Measurements from ENCODE around the gene PPP6R1. TPM values are rescaled to one million over a fixed set of nuclear protein-coding genes. Genes with fewer than 3 reads are reported as not detected.

PPP6R1 gene
- total RNA-seq, 1 experiment from 2014 or later = 96.7 TPM

DNA sequence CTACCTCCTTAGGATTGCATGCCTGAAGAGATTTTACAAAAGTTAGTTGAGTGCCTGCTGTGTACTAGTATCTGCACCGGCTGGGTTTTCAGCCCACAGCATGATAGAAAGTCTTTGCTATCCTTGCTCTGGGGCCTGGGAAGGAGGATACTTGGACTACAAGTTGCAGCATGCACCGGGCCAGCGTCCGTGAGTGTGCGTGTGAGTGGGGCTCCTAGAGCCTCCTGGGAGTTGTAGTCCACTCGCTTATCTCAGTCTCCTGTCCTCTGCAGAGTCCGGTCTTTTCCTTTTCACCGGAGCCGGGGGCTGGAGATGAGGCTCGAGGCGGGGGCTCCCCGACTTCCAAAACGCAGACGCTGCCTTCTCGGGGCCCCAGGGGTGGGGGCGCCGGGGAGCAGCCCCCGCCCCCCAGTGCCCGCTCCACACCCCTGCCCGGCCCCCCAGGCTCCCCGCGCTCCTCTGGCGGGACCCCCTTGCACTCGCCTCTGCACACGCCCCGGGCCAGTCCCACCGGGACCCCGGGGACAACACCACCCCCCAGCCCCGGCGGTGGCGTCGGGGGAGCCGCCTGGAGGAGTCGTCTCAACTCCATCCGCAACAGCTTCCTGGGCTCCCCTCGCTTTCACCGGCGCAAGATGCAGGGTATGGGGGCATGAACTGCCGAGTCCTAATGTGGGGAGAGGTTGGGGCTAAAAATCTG lies 45.6 kb upstream of the PPP6R1 start (continued):
- TF ChIP-seq, protein P1, sequence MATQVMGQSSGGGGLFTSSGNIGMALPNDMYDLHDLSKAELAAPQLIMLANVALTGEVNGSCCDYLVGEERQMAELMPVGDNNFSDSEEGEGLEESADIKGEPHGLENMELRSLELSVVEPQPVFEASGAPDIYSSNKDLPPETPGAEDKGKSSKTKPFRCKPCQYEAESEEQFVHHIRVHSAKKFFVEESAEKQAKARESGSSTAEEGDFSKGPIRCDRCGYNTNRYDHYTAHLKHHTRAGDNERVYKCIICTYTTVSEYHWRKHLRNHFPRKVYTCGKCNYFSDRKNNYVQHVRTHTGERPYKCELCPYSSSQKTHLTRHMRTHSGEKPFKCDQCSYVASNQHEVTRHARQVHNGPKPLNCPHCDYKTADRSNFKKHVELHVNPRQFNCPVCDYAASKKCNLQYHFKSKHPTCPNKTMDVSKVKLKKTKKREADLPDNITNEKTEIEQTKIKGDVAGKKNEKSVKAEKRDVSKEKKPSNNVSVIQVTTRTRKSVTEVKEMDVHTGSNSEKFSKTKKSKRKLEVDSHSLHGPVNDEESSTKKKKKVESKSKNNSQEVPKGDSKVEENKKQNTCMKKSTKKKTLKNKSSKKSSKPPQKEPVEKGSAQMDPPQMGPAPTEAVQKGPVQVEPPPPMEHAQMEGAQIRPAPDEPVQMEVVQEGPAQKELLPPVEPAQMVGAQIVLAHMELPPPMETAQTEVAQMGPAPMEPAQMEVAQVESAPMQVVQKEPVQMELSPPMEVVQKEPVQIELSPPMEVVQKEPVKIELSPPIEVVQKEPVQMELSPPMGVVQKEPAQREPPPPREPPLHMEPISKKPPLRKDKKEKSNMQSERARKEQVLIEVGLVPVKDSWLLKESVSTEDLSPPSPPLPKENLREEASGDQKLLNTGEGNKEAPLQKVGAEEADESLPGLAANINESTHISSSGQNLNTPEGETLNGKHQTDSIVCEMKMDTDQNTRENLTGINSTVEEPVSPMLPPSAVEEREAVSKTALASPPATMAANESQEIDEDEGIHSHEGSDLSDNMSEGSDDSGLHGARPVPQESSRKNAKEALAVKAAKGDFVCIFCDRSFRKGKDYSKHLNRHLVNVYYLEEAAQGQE (IDR thresholded peaks at IDR 0.05; ENCODE audit: low read depth) = no peak
- TF ChIP-seq, protein P2, sequence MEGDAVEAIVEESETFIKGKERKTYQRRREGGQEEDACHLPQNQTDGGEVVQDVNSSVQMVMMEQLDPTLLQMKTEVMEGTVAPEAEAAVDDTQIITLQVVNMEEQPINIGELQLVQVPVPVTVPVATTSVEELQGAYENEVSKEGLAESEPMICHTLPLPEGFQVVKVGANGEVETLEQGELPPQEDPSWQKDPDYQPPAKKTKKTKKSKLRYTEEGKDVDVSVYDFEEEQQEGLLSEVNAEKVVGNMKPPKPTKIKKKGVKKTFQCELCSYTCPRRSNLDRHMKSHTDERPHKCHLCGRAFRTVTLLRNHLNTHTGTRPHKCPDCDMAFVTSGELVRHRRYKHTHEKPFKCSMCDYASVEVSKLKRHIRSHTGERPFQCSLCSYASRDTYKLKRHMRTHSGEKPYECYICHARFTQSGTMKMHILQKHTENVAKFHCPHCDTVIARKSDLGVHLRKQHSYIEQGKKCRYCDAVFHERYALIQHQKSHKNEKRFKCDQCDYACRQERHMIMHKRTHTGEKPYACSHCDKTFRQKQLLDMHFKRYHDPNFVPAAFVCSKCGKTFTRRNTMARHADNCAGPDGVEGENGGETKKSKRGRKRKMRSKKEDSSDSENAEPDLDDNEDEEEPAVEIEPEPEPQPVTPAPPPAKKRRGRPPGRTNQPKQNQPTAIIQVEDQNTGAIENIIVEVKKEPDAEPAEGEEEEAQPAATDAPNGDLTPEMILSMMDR (IDR thresholded peaks at IDR 0.05 in 2 of 3, conservative IDR thresholded peaks at IDR 0.05 in 1 of 3; ENCODE audit: borderline replicate concordance in 1 of 3, insufficient read depth in 1 of 3, low read depth in 2 of 3, low read length in 2 of 3) = no peak

DNA sequence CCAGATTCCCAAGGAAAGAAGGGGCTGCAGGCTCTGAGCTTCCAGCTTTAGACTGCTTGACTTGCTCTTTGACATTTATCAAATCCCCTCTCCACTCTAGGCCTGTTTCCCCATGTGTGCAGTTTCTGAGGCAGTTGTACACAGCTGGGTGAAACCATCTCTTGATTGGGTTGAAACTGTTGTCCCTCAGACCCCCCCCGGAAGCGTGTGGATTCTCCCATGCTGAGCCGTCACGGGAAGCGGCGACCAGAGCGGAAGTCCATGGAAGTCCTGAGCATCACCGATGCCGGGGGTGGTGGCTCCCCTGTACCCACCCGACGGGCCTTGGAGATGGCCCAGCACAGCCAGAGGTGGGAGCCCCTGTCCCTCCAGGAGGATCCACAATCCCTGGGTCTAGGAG lies 44.7 kb upstream of the PPP6R1 start:
- no peak overlapping the region for H2AFZ ChIP-seq (ENCODE audit: low read depth, low read length, poor library complexity, severe bottlenecking)
- ATAC-seq (no peak), DNase-seq (ENCODE audit: low read depth, low spot score) (no peak)
- H3K36me3 ChIP-seq (ENCODE audit: control insufficient read depth in 1 of 2, insufficient read depth in 2 of 2, low read length in 2 of 2) = peaks cover 11 to 13% of the 10 kb centered on the region in 2 experiments; a peak in 2 of 4 replicates
- no peaks in the 10 kb centered on the region for H3K9me2 ChIP-seq (ENCODE audit: insufficient read depth)
- no peaks in the 10 kb centered on the region for H3K9me3 ChIP-seq (ENCODE audit: control insufficient read depth in 1 of 2, insufficient read depth in 1 of 2, low read depth in 1 of 2, low read length in 2 of 2)
- H4K20me1 ChIP-seq (ENCODE audit: insufficient read depth) = no peaks in the 10 kb centered on the region
- H3K27me3 ChIP-seq (ENCODE audit: insufficient read depth, low read length) = no peaks in the 10 kb centered on the region
- no peaks in the 10 kb centered on the region for H3K79me2 ChIP-seq (ENCODE audit: insufficient read depth, low read length)
- H3K9ac ChIP-seq (ENCODE audit: low read length) = no peak overlapping the region
- TSS peak; percentile 21 for BruUV-seq (replicated peaks)
- peaks cover 0 to 7% of the 10 kb centered on the region in 2 experiments; a peak in 1 of 4 replicates for H3K4me1 ChIP-seq (ENCODE audit: control insufficient read depth in 1 of 2, insufficient read depth in 2 of 2, low read length in 2 of 2)
- CTCF ChIA-PET = no interaction called here
- POLR2A ChIA-PET = no interaction called here
- H3K4me2 ChIP-seq (ENCODE audit: low read length) = no peak overlapping the region
- H3K4me3 ChIP-seq (replicated peaks in 1 of 2; ENCODE audit: low read depth in 1 of 2, low read length in 2 of 2) = no peak overlapping the region
- TF ChIP-seq SP1 (IDR thresholded peaks at IDR 0.05; ENCODE audit: low read depth) = no peak
- no peak for TF ChIP-seq EZH2 (IDR thresholded peaks at IDR 0.05)
- no peak for TF ChIP-seq EZH2phosphoT487 (IDR thresholded peaks at IDR 0.05; ENCODE audit: borderline replicate concordance)
- TF ChIP-seq, protein P1 (IDR thresholded peaks at IDR 0.05; ENCODE audit: low read depth) = no peak
- TF ChIP-seq TCF7L2 (IDR thresholded peaks at IDR 0.05; ENCODE audit: borderline replicate concordance, extremely low read depth, insufficient read depth, insufficient read length) = no peak
- no peak overlapping the region for H3K27ac ChIP-seq (ENCODE audit: low read depth, low read length)
- RAD21 ChIA-PET (ENCODE audit: low non-redundant PET in 1 of 2, low total read pairs in 2 of 2, uncharacterized antibody in 2 of 2, unreplicated experiment in 2 of 2) = no interaction called here
- intact Hi-C loops (cut with micrococcal nuclease) = loop anchor here (5.0 kb wide), 1 partner anchor 79 kb away; the partner anchor contains the start of gene TMEM238
